IMR-90 (cell line): ENCODE data around the gene SYNM. TPM values are rescaled to one million over a fixed set of nuclear protein-coding genes. Genes with fewer than 3 reads are reported as not detected.

Experiments used
- ATAC-seq: fragments of 200-7000 bp; cut with Tn5 transposase; 2 replicates; pipeline ENCODE4 v1.9.1; 2020; ENCODE audit warnings: low read depth, mild to moderate bottlenecking, moderate library complexity
- BruUV-seq: library from RNA; stranded (reverse); fragments of 400-500 nt; replicated peaks from 2 replicates; lab custom pipeline; 2021; lab: Mats Ljungman, UMichigan
- CTCF ChIA-PET: fragments of 300-600 bp; formaldehyde crosslinking; extraction: SDS; loops from one replicate; lab custom pipeline; 2021; ENCODE audit warnings: antibody characterized with exemption; lab: Yijun Ruan, JAX
- POLR2A ChIA-PET: fragments of 300-600 bp; sonication (Branson Sonifier 250); formaldehyde crosslinking; loops from one replicate; lab custom pipeline; 2022; ENCODE audit warnings: antibody characterized with exemption; ENCODE audit not compliant: unreplicated experiment; lab: Charles Lee
- DNase-seq: peaks from one replicate; pipeline ENCODE4 v3.0.0; 2013
- H2AFZ ChIP-seq: replicated peaks from 2 replicates; pipeline ENCODE3; 2013; ENCODE audit warnings: low read length, mild to moderate bottlenecking; ENCODE audit not compliant: poor library complexity
- H2AK5ac ChIP-seq: 2 replicates; pipeline ENCODE4 v1.6.1; 2013; ENCODE audit warnings: low read depth, low read length, inconsistent platforms
- H2AK9ac ChIP-seq: replicated peaks from 2 replicates; pipeline ENCODE3; 2013; ENCODE audit warnings: mild to moderate bottlenecking, low read depth, low read length, moderate library complexity; ENCODE audit not compliant: poor library complexity
- H2BK120ac ChIP-seq: 2 replicates; pipeline ENCODE4 v1.6.1; 2013; ENCODE audit warnings: low read depth, low read length, inconsistent platforms
- H2BK15ac ChIP-seq: 3 replicates; pipeline ENCODE4 v1.6.1; 2013; ENCODE audit warnings: low read depth, low read length, inconsistent platforms
- H2BK20ac ChIP-seq: 2 replicates; pipeline ENCODE4 v1.6.1; 2013; ENCODE audit warnings: low read depth, mild to moderate bottlenecking, inconsistent platforms, low read length, moderate library complexity
- H2BK5ac ChIP-seq: 2 replicates; pipeline ENCODE4 v1.6.1; 2013; ENCODE audit warnings: mild to moderate bottlenecking, low read depth, low read length, inconsistent platforms; ENCODE audit not compliant: poor library complexity, severe bottlenecking
- H3K14ac ChIP-seq: replicated peaks from 2 replicates; pipeline ENCODE4 v1.6.1; 2013; ENCODE audit warnings: low read depth, low read length, inconsistent platforms
- H3K18ac ChIP-seq: 2 replicates; pipeline ENCODE4 v1.6.1; 2013; ENCODE audit warnings: low read depth, low read length, control low read depth
- H3K23ac ChIP-seq: 2 replicates; pipeline ENCODE4 v1.6.1; 2013; ENCODE audit warnings: low read depth, low read length, inconsistent platforms
- H3K27ac ChIP-seq: 2 replicates; pipeline ENCODE4 v1.5.1; 2013; ENCODE audit warnings: mild to moderate bottlenecking, control low read depth, low read length; ENCODE audit not compliant: insufficient read depth
- H3K27me3 ChIP-seq: 2 replicates; pipeline ENCODE4 v1.6.1; 2013; ENCODE audit warnings: low read length; ENCODE audit not compliant: control insufficient read depth, insufficient read depth
- H3K36me3 ChIP-seq: 2 replicates; pipeline ENCODE4 v1.6.1; 2013; ENCODE audit warnings: low read length, mixed read lengths; ENCODE audit not compliant: control insufficient read depth, insufficient read depth
- H3K4ac ChIP-seq: 2 replicates; pipeline ENCODE4 v1.6.1; 2013; ENCODE audit warnings: low read depth, low read length, inconsistent platforms
- H3K4me1 ChIP-seq: 2 replicates; pipeline ENCODE4 v1.6.1; 2013; ENCODE audit warnings: low read length, mixed read lengths; ENCODE audit not compliant: control insufficient read depth, insufficient read depth
- H3K4me2 ChIP-seq: 2 replicates; pipeline ENCODE4 v1.6.1; 2013; ENCODE audit warnings: low read depth, mild to moderate bottlenecking, control low read depth, low read length, moderate library complexity
- H3K4me3 ChIP-seq: 2 replicates; pipeline ENCODE4 v1.5.1; 2013; ENCODE audit warnings: low read depth, mild to moderate bottlenecking, control low read depth, low read length, moderate library complexity; ENCODE audit not compliant: insufficient read depth
- H3K56ac ChIP-seq: 2 replicates; pipeline ENCODE4 v1.6.1; 2013; ENCODE audit warnings: low read length, inconsistent platforms; ENCODE audit not compliant: insufficient read depth; ENCODE audit errors: extremely low read depth
- H3K79me1 ChIP-seq, 2 experiments: 2 replicates each; pipeline ENCODE4 v1.6.1; 2013; ENCODE audit warnings: low read length in 2 of 2, inconsistent platforms in 1 of 2, low read depth in 1 of 2
- H3K9ac ChIP-seq: 2 replicates; pipeline ENCODE4 v1.6.1; 2013; ENCODE audit warnings: low read depth, low read length, control low read depth
- H3K9me1 ChIP-seq: 2 replicates; pipeline ENCODE4 v1.6.1; 2013; ENCODE audit warnings: low read length, inconsistent platforms; ENCODE audit not compliant: insufficient read depth
- H3K9me3 ChIP-seq: 2 replicates; pipeline ENCODE4 v1.6.1; 2013; ENCODE audit warnings: low read length; ENCODE audit not compliant: control insufficient read depth, insufficient read depth
- H4K20me1 ChIP-seq: 2 replicates; pipeline ENCODE4 v1.6.1; 2013; ENCODE audit warnings: low read length, inconsistent platforms; ENCODE audit not compliant: insufficient read depth
- H4K5ac ChIP-seq: 2 replicates; pipeline ENCODE4 v1.6.1; 2013; ENCODE audit warnings: mild to moderate bottlenecking, low read depth, low read length, control low read depth
- H4K8ac ChIP-seq, 2 experiments: 2 replicates each; pipeline ENCODE4 v1.6.1; 2013; ENCODE audit warnings: low read depth in 2 of 2, low read length in 2 of 2, control low read depth in 1 of 2, inconsistent platforms in 1 of 2
- H4K91ac ChIP-seq: 2 replicates; pipeline ENCODE4 v1.6.1; 2013; ENCODE audit warnings: low read depth, low read length, inconsistent platforms; ENCODE audit not compliant: insufficient read depth
- CTCF ChIP-seq: conservative IDR thresholded peaks from 2 replicates; pipeline ENCODE4 v1.5.1; 2012; ENCODE audit warnings: mild to moderate bottlenecking, low read depth, low read length, improper control_type of control experiment
- ELK1 ChIP-seq: fragments of 150-350 bp; IDR thresholded peaks from 2 replicates; pipeline ENCODE4 v1.6.1; 2016; ENCODE audit warnings: low read depth, mild to moderate bottlenecking, low read length, moderate library complexity, borderline replicate concordance
- NFE2L2 ChIP-seq: fragments of 150-350 bp; IDR thresholded peaks from 2 replicates; pipeline ENCODE4 v1.6.1; 2016; ENCODE audit warnings: low read depth, mild to moderate bottlenecking, low read length
- WGBS, 2 experiments: methylation state at CpG; one replicate each; pipeline versions ENCODE4 v1.1.5 to v1.1.7; 2013; ENCODE audit warnings: missing lambda C conversion rate in 2 of 2; ENCODE audit not compliant: insufficient read length in 1 of 2; ENCODE audit errors: extremely low coverage in 2 of 2; 5-methylcytosine and 5-hydroxymethylcytosine counted together
- dilution Hi-C: fragments of 300-500 bp; cut with HindIII; formaldehyde crosslinking; loops from one replicate; pipeline ENCODE4 v1.14.3; 2018; ENCODE audit warnings: low sequenced_read_pairs; ENCODE audit not compliant: unreplicated experiment
- in situ Hi-C: fragments of 300-500 bp; cut with MboI; formaldehyde crosslinking; loops from 3 replicates; pipeline ENCODE4 v1.14.3; 2019; ENCODE audit warnings: low sequenced_read_pairs, inconsistent platforms, mixed read lengths
- intact Hi-C: fragments of 100-400 bp; cut with micrococcal nuclease; formaldehyde crosslinking; loops from 2 replicates; pipeline ENCODE4 v1.10.0; 2022
- polyA plus RNA-seq, 3 experiments: library from polyadenylated mRNA; depleted of rRNA; stranded (reverse); fragments of >200 nt; gene quantifications; 2 replicates each; pipeline ENCODE4 v1.2.3, GENCODE V29; 2012; ENCODE audit warnings: low replicate concordance in 1 of 3
- total RNA-seq: library from RNA; depleted of rRNA; stranded (reverse); fragments of >200 nt; gene quantifications from 2 replicates; pipeline ENCODE4 v1.2.3, GENCODE V29; 2012
- TF ChIP-seq, protein P1 (sequence below): fragments of 150-350 bp; IDR thresholded peaks from 2 replicates; pipeline ENCODE4 v1.6.1; 2017; ENCODE audit warnings: mild to moderate bottlenecking, antibody characterized with exemption, low read length, low read depth

SYNM gene
- total and polyA plus RNA-seq, 2 of the 4 experiments (the other 2 are of a cell fraction), result 2.1 to 3.4 TPM

GRCh38 chr15:99097441-99098410, 7.2 kb upstream of the SYNM start:
- no peak overlapping the region for H3K9ac ChIP-seq
- TF ChIP-seq NFE2L2 (no peak), CTCF (no peak), ELK1 (no peak)
- TF ChIP-seq, protein P1, sequence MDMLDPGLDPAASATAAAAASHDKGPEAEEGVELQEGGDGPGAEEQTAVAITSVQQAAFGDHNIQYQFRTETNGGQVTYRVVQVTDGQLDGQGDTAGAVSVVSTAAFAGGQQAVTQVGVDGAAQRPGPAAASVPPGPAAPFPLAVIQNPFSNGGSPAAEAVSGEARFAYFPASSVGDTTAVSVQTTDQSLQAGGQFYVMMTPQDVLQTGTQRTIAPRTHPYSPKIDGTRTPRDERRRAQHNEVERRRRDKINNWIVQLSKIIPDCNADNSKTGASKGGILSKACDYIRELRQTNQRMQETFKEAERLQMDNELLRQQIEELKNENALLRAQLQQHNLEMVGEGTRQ, result no peak
- no peak overlapping the region for H4K8ac ChIP-seq
- peak overlapping the region; percentile 49 for H2AFZ ChIP-seq
- ATAC-seq (no peak), DNase-seq (no peak)
- H3K79me1 ChIP-seq, result no peaks in the 10 kb centered on the region
- dilution Hi-C loops (no loop called here), intact Hi-C loops (no loop called here), in situ Hi-C loops (loop anchor here (5.0 kb wide), 1 partner anchor 115 kb away; no protein-coding TSS in a partner anchor)
- H2AK5ac ChIP-seq, result no peak overlapping the region
- peaks cover 18% of the 10 kb centered on the region for H3K27me3 ChIP-seq
- H3K4me1 ChIP-seq, result peaks cover 1% of the 10 kb centered on the region; the same call in 1 of the 2 replicates
- CTCF ChIA-PET, result no interaction called here
- H3K56ac ChIP-seq, result no peak overlapping the region
- no peak overlapping the region for H3K4ac ChIP-seq
- H3K18ac ChIP-seq, result no peak overlapping the region
- WGBS, 2 experiments, result 92% methylated on average over 3 of the region's 14 CpGs; no CpG with 5 or more reads in 1 of the 2 experiments
- H4K91ac ChIP-seq, result no peak overlapping the region
- H4K5ac ChIP-seq, result no peak overlapping the region
- H3K27ac ChIP-seq, result no peak overlapping the region
- H2BK120ac ChIP-seq, result no peak overlapping the region
- peaks cover 6% of the 10 kb centered on the region; the same call in 1 of the 2 replicates for H3K9me1 ChIP-seq
- no peak overlapping the region for H3K4me2 ChIP-seq
- H2BK20ac ChIP-seq, result no peak overlapping the region
- H3K23ac ChIP-seq, result no peak overlapping the region
- H3K14ac ChIP-seq, result no peak overlapping the region
- H2BK5ac ChIP-seq, result no peak overlapping the region
- POLR2A ChIA-PET, result no interaction called here
- no TSS peak for BruUV-seq
- H3K9me3 ChIP-seq, result no peaks in the 10 kb centered on the region
- no peaks in the 10 kb centered on the region for H4K20me1 ChIP-seq
- no peak overlapping the region for H2BK15ac ChIP-seq
- H3K36me3 ChIP-seq, result no peaks in the 10 kb centered on the region
- no peak overlapping the region for H2AK9ac ChIP-seq
- H3K4me3 ChIP-seq, result no peak overlapping the region
